ENCODE measurements around the gene MRM2. TPM values are rescaled to one million over a fixed set of nuclear protein-coding genes. Genes with fewer than 3 reads are reported as not detected.

Gene MRM2
- total RNA-seq, 6 experiments from 2014 or later: 9.5 to 14.6 (median 11.5) TPM

DNA sequence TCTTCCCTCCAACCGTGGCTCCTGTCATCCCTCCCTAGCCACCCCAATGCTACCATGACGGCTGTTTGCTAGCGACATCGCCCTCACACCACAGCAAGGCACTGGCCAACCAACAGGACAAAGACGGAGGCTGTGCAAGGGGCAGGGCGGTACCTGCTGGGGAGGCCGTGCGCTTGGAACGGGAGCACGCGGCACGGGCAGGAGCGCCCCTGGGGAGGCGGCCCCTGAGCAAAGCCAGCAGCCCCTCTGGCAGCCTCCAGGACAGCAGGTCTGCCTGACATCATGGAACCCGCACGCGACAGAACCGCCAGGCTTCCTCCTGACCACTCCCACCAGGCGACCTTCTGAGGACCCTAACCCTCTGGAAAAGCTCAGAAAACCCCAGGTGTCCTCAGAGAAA lies 22.0 kb downstream of the MRM2 start:
- DNase-seq (no peak), ATAC-seq (no peak)
- TF ChIP-seq POLR2A (IDR thresholded peaks at IDR 0.05): no peak
- TF ChIP-seq, protein P1, sequence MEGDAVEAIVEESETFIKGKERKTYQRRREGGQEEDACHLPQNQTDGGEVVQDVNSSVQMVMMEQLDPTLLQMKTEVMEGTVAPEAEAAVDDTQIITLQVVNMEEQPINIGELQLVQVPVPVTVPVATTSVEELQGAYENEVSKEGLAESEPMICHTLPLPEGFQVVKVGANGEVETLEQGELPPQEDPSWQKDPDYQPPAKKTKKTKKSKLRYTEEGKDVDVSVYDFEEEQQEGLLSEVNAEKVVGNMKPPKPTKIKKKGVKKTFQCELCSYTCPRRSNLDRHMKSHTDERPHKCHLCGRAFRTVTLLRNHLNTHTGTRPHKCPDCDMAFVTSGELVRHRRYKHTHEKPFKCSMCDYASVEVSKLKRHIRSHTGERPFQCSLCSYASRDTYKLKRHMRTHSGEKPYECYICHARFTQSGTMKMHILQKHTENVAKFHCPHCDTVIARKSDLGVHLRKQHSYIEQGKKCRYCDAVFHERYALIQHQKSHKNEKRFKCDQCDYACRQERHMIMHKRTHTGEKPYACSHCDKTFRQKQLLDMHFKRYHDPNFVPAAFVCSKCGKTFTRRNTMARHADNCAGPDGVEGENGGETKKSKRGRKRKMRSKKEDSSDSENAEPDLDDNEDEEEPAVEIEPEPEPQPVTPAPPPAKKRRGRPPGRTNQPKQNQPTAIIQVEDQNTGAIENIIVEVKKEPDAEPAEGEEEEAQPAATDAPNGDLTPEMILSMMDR (IDR thresholded peaks at IDR 0.05): no peak
- no peaks in the 10 kb centered on the region for H3K4me1 ChIP-seq
- intact Hi-C loops (cut with DNase I): no loop called here
- 100% methylated on average over 3 of the region's 19 CpGs for WGBS (ENCODE audit: insufficient coverage, low coverage, low lambda C conversion rate, missing lambda C conversion rate)
- no peak overlapping the region for H3K27ac ChIP-seq
- H3K9me3 ChIP-seq: no peaks in the 10 kb centered on the region
- no peaks in the 10 kb centered on the region for H3K27me3 ChIP-seq
- H3K4me3 ChIP-seq: no peak overlapping the region
- H3K36me3 ChIP-seq: peaks cover 0 to 19% (median 0%) of the 10 kb centered on the region in 4 donors

DNA sequence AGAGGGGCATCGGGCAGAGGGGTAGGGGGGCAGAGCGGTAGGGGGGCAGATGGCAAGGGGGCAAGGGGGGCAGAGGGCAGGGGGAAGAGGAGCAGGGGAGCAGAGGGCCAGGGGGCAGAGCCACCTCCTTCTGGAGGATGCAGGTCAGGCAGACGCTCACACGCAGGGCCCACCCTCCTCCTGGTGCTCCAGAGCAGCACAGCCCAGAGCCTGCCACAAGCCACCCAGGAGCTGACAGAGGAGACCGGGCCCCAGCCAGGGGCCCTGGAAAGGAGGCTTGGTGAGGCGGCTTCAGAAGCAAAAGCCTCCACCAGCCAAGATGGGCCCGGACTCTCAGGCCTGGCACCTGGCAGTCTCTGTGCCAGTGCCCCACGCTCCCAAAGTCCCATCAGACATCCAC lies 22.4 kb downstream of the MRM2 start:
- no peak for DNase-seq
- intact Hi-C loops (cut with DNase I): no loop called here
- no peak for ATAC-seq

DNA sequence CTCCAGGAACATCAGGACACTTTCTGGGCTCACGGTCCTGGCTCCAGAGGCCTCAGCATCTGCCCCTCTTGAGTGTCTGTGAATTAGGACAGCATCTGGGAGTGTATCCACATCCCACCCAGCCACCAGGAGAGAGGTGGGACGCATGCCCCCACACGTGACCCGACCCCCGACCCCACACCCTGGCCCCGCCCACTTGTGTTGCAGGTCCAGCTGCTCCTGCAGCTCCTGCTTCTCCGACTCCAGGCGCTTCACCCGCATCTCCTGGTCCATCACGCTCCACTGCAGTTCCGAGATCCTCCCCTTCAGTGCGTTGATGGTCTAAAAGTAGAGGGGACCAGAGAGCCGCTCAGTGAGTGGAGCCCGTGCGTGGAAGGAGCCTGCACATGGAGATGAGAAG lies 22.9 kb downstream of the MRM2 start:
- DNase-seq: no peak
- Histone ChIP-seq H3K4me1 (no peaks in the 10 kb centered on the region), H3K27me3 (no peaks in the 10 kb centered on the region), H3K36me3 (peaks cover 0 to 17% (median 0%) of the 10 kb centered on the region in 4 donors), H3K4me3 (no peak overlapping the region), H3K27ac (no peak overlapping the region), H3K9me3 (no peaks in the 10 kb centered on the region)
- 96% methylated on average over 8 of the region's 15 CpGs for WGBS (ENCODE audit: insufficient coverage, low coverage, low lambda C conversion rate, missing lambda C conversion rate)
- intact Hi-C loops (cut with DNase I): no loop called here
- no peak for ATAC-seq
- TF ChIP-seq, protein P1 (IDR thresholded peaks at IDR 0.05): no peak
- TF ChIP-seq POLR2A (IDR thresholded peaks at IDR 0.05): no peak

More for the DNA sequence above, 22.4 kb downstream of the MRM2 start:
- Histone ChIP-seq H3K4me1 (no peaks in the 10 kb centered on the region), H3K27me3 (no peaks in the 10 kb centered on the region), H3K36me3 (peaks cover 0 to 17% (median 0%) of the 10 kb centered on the region in 4 donors), H3K9me3 (no peaks in the 10 kb centered on the region), H3K27ac (no peak overlapping the region), H3K4me3 (no peak overlapping the region)
- WGBS (ENCODE audit: insufficient coverage, low coverage, low lambda C conversion rate, missing lambda C conversion rate): no CpG with 5 or more reads among the region's 8 CpGs
- TF ChIP-seq POLR2A (IDR thresholded peaks at IDR 0.05): no peak
- TF ChIP-seq, protein P1 (IDR thresholded peaks at IDR 0.05): no peak

GRCh38 chr7:2218444-2218785 lies 23.6 kb downstream of the MRM2 start:
- TF ChIP-seq, protein P1 (IDR thresholded peaks at IDR 0.05): no peak
- no peak for TF ChIP-seq POLR2A (IDR thresholded peaks at IDR 0.05)
- Histone ChIP-seq H3K9me3 (no peaks in the 10 kb centered on the region), H3K36me3 (peaks cover 0 to 17% (median 0%) of the 10 kb centered on the region in 4 donors), H3K27ac (no peak overlapping the region), H3K4me3 (no peak overlapping the region), H3K4me1 (no peaks in the 10 kb centered on the region), H3K27me3 (no peaks in the 10 kb centered on the region)
- WGBS (ENCODE audit: insufficient coverage, low coverage, low lambda C conversion rate, missing lambda C conversion rate): 92% methylated on average over 6 of the region's 9 CpGs
- ATAC-seq: no peak
- DNase-seq: no peak
- intact Hi-C loops (cut with DNase I): no loop called here

Data from right lobe of liver (tissue), 6 donors.